VCaP (cell line): Measurements from ENCODE around the gene EFNA2.

Experiments used
- H3K27ac ChIP-seq: fragments of 450-650 bp; 2 replicates; pipeline ENCODE4 v1.5.1; 2017
- CTCF ChIP-seq: fragments of 450-650 bp; conservative IDR thresholded peaks from 2 replicates; pipeline ENCODE4 v1.5.1; 2017; ENCODE audit warnings: mild to moderate bottlenecking, moderate library complexity

The EFNA2 gene

GRCh38 chr19:1247748-1248138 lies 37.9 kb upstream of the EFNA2 start:
- H3K27ac ChIP-seq = peak overlapping the region; percentile 91
- no peak for TF ChIP-seq CTCF

DNA sequence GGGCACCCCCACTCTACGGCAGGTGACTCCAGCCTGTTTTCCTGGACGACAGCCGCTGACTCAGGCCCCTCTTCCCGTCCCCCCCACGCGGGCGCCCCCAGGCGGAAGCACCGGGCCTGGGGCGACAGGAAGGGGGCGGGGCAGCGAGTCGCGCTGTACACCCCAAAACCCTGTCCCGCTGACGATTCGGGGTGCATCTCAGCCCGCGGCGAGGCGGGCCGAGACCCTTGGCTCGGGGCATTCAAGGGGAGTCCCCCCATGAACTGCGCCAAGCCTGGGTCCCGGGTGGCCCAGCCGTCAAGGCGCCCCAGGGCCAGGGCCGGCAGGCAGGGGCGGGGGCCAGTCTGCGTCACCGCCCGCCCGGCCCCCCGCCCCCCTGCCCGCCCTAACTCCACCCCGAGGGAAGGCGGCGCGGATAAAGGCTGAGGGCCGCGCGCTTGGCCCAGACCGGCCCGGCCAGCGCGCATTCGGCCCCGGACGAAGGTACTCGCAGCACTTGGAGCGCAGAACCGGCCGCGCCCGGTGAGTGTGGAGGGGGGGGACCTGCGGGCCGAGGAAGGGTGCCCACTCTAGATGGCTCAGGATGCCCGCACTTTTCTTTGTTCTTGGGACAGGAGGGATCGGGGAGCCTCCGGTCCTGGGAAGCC lies 37.4 kb upstream of the EFNA2 start, which contains the start of gene MIDN:
TSS of gene MIDN (plus strand) at position 445 of the 647 bp plus-strand sequence. CDS start 1,714 bp downstream, outside the sequence.
- no peak for TF ChIP-seq CTCF

GRCh38 chr19:1248786-1249297 lies 36.8 kb upstream of the EFNA2 start:
- peak overlapping the region; percentile 91 for H3K27ac ChIP-seq
- peak; percentile 94 for TF ChIP-seq CTCF

More for the DNA sequence above, 37.4 kb upstream of the EFNA2 start, which contains the start of gene MIDN:
- peak within 1 kb of the TSS; percentile 91 for H3K27ac ChIP-seq

GRCh38 chr19:1249298-1249989 lies 36.2 kb upstream of the EFNA2 start:
- TF ChIP-seq CTCF = no peak

GRCh38 chr19:1249990-1250436 lies 35.7 kb upstream of the EFNA2 start:
- no peak for TF ChIP-seq CTCF
- H3K27ac ChIP-seq = peak overlapping the region; percentile 91

More at GRCh38 chr19:1249298-1249989, 36.2 kb upstream of the EFNA2 start:
- H3K27ac ChIP-seq = peak overlapping the region; percentile 91

GRCh38 chr19:1250437-1251260 lies 35.0 kb upstream of the EFNA2 start:
- TF ChIP-seq CTCF = no peak
- peak overlapping the region; percentile 91 for H3K27ac ChIP-seq
